Measurements from ENCODE around the gene ITK.
A peak's percentile ranks its signal among the peaks of the same experiment; 100 is the strongest.

Gene ITK

GRCh38 chr5:157180374-157181264 is at the start of gene ITK:
ITK (plus strand) TSS chr5:157180840; CDS start chr5:157180978, 138 bp downstream.
- Histone ChIP-seq H3K9me3 (ENCODE audit: control insufficient read depth in 2 of 2, low read length in 2 of 2) (peaks cover 0 to 5% of the 10 kb centered on the region in 2 donors), H3K4me3 (ENCODE audit: low read length in 2 of 2) (no peak within 1 kb of the TSS), H3K4me1 (ENCODE audit: control insufficient read depth, insufficient read depth, low read length) (no peaks in the 10 kb centered on the region), H3K9ac (ENCODE audit: low read length in 2 of 2) (no peak within 1 kb of the TSS), H3K27ac (ENCODE audit: low read length) (no peak within 1 kb of the TSS), H3K27me3 (ENCODE audit: control insufficient read depth in 1 of 2, insufficient read depth in 2 of 2, low read length in 2 of 2) (peaks cover 0 to 2% of the 10 kb centered on the region in 2 donors), H3K36me3 (ENCODE audit: control insufficient read depth in 2 of 2, insufficient read depth in 2 of 2, low read length in 2 of 2) (no peaks in the 10 kb centered on the region)

- Histone ChIP-seq H3K27ac (ENCODE audit: low read length) (no peak overlapping the region), H3K4me3 (ENCODE audit: low read length in 2 of 2) (no peak overlapping the region), H3K9ac (ENCODE audit: low read length in 2 of 2) (no peak overlapping the region)
Measured at GRCh38 chr5:157130925-157131324, 49.7 kb upstream of the ITK start.

GRCh38 chr5:157132281-157132612 is 48.4 kb upstream of the ITK start:
- Histone ChIP-seq H3K27ac (ENCODE audit: low read length) (no peak overlapping the region), H3K9me3 (ENCODE audit: control insufficient read depth in 2 of 2, low read length in 2 of 2) (no peaks in the 10 kb centered on the region), H3K4me3 (ENCODE audit: low read length in 2 of 2) (no peak overlapping the region), H3K4me1 (ENCODE audit: control insufficient read depth, insufficient read depth, low read length) (no peaks in the 10 kb centered on the region), H3K27me3 (ENCODE audit: control insufficient read depth in 1 of 2, insufficient read depth in 2 of 2, low read length in 2 of 2) (no peaks in the 10 kb centered on the region), H3K9ac (ENCODE audit: low read length in 2 of 2) (no peak overlapping the region), H3K36me3 (ENCODE audit: control insufficient read depth in 2 of 2, insufficient read depth in 2 of 2, low read length in 2 of 2) (peaks cover 0 to 3% of the 10 kb centered on the region in 2 donors)

More at GRCh38 chr5:157130925-157131324, 49.7 kb upstream of the ITK start:
- Histone ChIP-seq H3K4me1 (ENCODE audit: control insufficient read depth, insufficient read depth, low read length) (no peaks in the 10 kb centered on the region), H3K9me3 (ENCODE audit: control insufficient read depth in 2 of 2, low read length in 2 of 2) (no peaks in the 10 kb centered on the region), H3K27me3 (ENCODE audit: control insufficient read depth in 1 of 2, insufficient read depth in 2 of 2, low read length in 2 of 2) (no peaks in the 10 kb centered on the region), H3K36me3 (ENCODE audit: control insufficient read depth in 2 of 2, insufficient read depth in 2 of 2, low read length in 2 of 2) (no peaks in the 10 kb centered on the region)

GRCh38 chr5:157137691-157138090 is 42.9 kb upstream of the ITK start:
- H3K27ac ChIP-seq (ENCODE audit: low read length), result no peak overlapping the region
- peaks cover 8 to 11% of the 10 kb centered on the region in 2 donors for H3K36me3 ChIP-seq (ENCODE audit: control insufficient read depth in 2 of 2, insufficient read depth in 2 of 2, low read length in 2 of 2)
- H3K9ac ChIP-seq (ENCODE audit: low read length in 2 of 2), result no peak overlapping the region

GRCh38 chr5:157142317-157143126 is 38.1 kb upstream of the ITK start, which contains the start of gene MED7:
MED7 (minus strand) TSS chr5:157142865; CDS start chr5:157139431, 3,434 bp downstream.
- Histone ChIP-seq H3K4me1 (ENCODE audit: control insufficient read depth, insufficient read depth, low read length) (peaks cover 3% of the 10 kb centered on the region), H3K27ac (ENCODE audit: low read length) (peak within 1 kb of the TSS; percentile 83), H3K9me3 (ENCODE audit: control insufficient read depth in 2 of 2, low read length in 2 of 2) (no peaks in the 10 kb centered on the region), H3K9ac (ENCODE audit: low read length in 2 of 2) (peak within 1 kb of the TSS; percentile 94 to 98), H3K27me3 (ENCODE audit: control insufficient read depth in 1 of 2, insufficient read depth in 2 of 2, low read length in 2 of 2) (no peaks in the 10 kb centered on the region), H3K36me3 (ENCODE audit: control insufficient read depth in 2 of 2, insufficient read depth in 2 of 2, low read length in 2 of 2) (peaks cover 5 to 6% of the 10 kb centered on the region in 2 donors), H3K4me3 (ENCODE audit: low read length in 2 of 2) (peak within 1 kb of the TSS; percentile 96 to 98)

More at GRCh38 chr5:157137691-157138090, 42.9 kb upstream of the ITK start:
- H3K9me3 ChIP-seq (ENCODE audit: control insufficient read depth in 2 of 2, low read length in 2 of 2), result no peaks in the 10 kb centered on the region
- H3K4me1 ChIP-seq (ENCODE audit: control insufficient read depth, insufficient read depth, low read length), result no peaks in the 10 kb centered on the region
- no peaks in the 10 kb centered on the region for H3K27me3 ChIP-seq (ENCODE audit: control insufficient read depth in 1 of 2, insufficient read depth in 2 of 2, low read length in 2 of 2)
- no peak overlapping the region for H3K4me3 ChIP-seq (ENCODE audit: low read length in 2 of 2)

- no peaks in the 10 kb centered on the region for H3K9me3 ChIP-seq (ENCODE audit: control insufficient read depth in 2 of 2, low read length in 2 of 2)
- H3K4me1 ChIP-seq (ENCODE audit: control insufficient read depth, insufficient read depth, low read length), result peaks cover 3% of the 10 kb centered on the region
- peak overlapping the region; percentile 96 to 98 for H3K4me3 ChIP-seq (ENCODE audit: low read length in 2 of 2)
- peak overlapping the region; percentile 83 for H3K27ac ChIP-seq (ENCODE audit: low read length)
- H3K36me3 ChIP-seq (ENCODE audit: control insufficient read depth in 2 of 2, insufficient read depth in 2 of 2, low read length in 2 of 2), result peaks cover 0 to 2% of the 10 kb centered on the region in 2 donors
- H3K27me3 ChIP-seq (ENCODE audit: control insufficient read depth in 1 of 2, insufficient read depth in 2 of 2, low read length in 2 of 2), result no peaks in the 10 kb centered on the region
- H3K9ac ChIP-seq (ENCODE audit: low read length in 2 of 2), result peak overlapping the region; percentile 94 to 98
Measured at GRCh38 chr5:157143127-157143971, 37.3 kb upstream of the ITK start.

- Histone ChIP-seq H3K9ac (ENCODE audit: low read length in 2 of 2) (no peak overlapping the region), H3K4me1 (ENCODE audit: control insufficient read depth, insufficient read depth, low read length) (no peaks in the 10 kb centered on the region), H3K9me3 (ENCODE audit: control insufficient read depth in 2 of 2, low read length in 2 of 2) (no peaks in the 10 kb centered on the region), H3K27me3 (ENCODE audit: control insufficient read depth in 1 of 2, insufficient read depth in 2 of 2, low read length in 2 of 2) (no peaks in the 10 kb centered on the region), H3K27ac (ENCODE audit: low read length) (no peak overlapping the region), H3K36me3 (ENCODE audit: control insufficient read depth in 2 of 2, insufficient read depth in 2 of 2, low read length in 2 of 2) (no peaks in the 10 kb centered on the region), H3K4me3 (ENCODE audit: low read length in 2 of 2) (no peak overlapping the region)
Measured at GRCh38 chr5:157148734-157149615, 31.7 kb upstream of the ITK start.

- Histone ChIP-seq H3K4me1 (ENCODE audit: control insufficient read depth, insufficient read depth, low read length) (no peaks in the 10 kb centered on the region), H3K4me3 (ENCODE audit: low read length in 2 of 2) (no peak overlapping the region), H3K27ac (ENCODE audit: low read length) (no peak overlapping the region), H3K9ac (ENCODE audit: low read length in 2 of 2) (no peak overlapping the region), H3K36me3 (ENCODE audit: control insufficient read depth in 2 of 2, insufficient read depth in 2 of 2, low read length in 2 of 2) (no peaks in the 10 kb centered on the region), H3K27me3 (ENCODE audit: control insufficient read depth in 1 of 2, insufficient read depth in 2 of 2, low read length in 2 of 2) (no peaks in the 10 kb centered on the region), H3K9me3 (ENCODE audit: control insufficient read depth in 2 of 2, low read length in 2 of 2) (no peaks in the 10 kb centered on the region)
Measured at GRCh38 chr5:157150995-157151394, 29.6 kb upstream of the ITK start.

- H3K9ac ChIP-seq (ENCODE audit: low read length in 2 of 2), result no peak overlapping the region
- no peaks in the 10 kb centered on the region for H3K36me3 ChIP-seq (ENCODE audit: control insufficient read depth in 2 of 2, insufficient read depth in 2 of 2, low read length in 2 of 2)
- no peak overlapping the region for H3K4me3 ChIP-seq (ENCODE audit: low read length in 2 of 2)
- H3K4me1 ChIP-seq (ENCODE audit: control insufficient read depth, insufficient read depth, low read length), result no peaks in the 10 kb centered on the region
- no peak overlapping the region for H3K27ac ChIP-seq (ENCODE audit: low read length)
- no peaks in the 10 kb centered on the region for H3K27me3 ChIP-seq (ENCODE audit: control insufficient read depth in 1 of 2, insufficient read depth in 2 of 2, low read length in 2 of 2)
- H3K9me3 ChIP-seq (ENCODE audit: control insufficient read depth in 2 of 2, low read length in 2 of 2), result no peaks in the 10 kb centered on the region
Measured at GRCh38 chr5:157155297-157155696, 25.3 kb upstream of the ITK start.
